Suprapubic skin (tissue), 4 donors: Measurements from ENCODE around the gene C12orf50. TPM values are rescaled to one million over a fixed set of nuclear protein-coding genes. Genes with fewer than 3 reads are reported as not detected.

ENCODE experiments used
- DNase-seq, 2 donors: peaks; one replicate each; pipeline ENCODE4 v3.0.0-alpha.2; 2019; ENCODE audit warnings: low spot score in 2 of 2
- H3K27ac ChIP-seq: fragments of 200-600 bp; sonication (generic); one replicate; pipeline ENCODE4 v1.5.1; 2019
- H3K27me3 ChIP-seq: fragments of 200-600 bp; sonication (generic); one replicate; pipeline ENCODE4 v1.5.1; 2019
- H3K36me3 ChIP-seq: fragments of 200-600 bp; sonication (generic); one replicate; pipeline ENCODE4 v1.5.1; 2019
- H3K4me1 ChIP-seq: fragments of 200-600 bp; sonication (generic); one replicate; pipeline ENCODE4 v1.5.1; 2019
- H3K4me3 ChIP-seq: fragments of 200-600 bp; sonication (generic); one replicate; pipeline ENCODE4 v1.5.1; 2019; ENCODE audit warnings: mild to moderate bottlenecking
- H3K9me3 ChIP-seq: fragments of 200-600 bp; sonication (generic); one replicate; pipeline ENCODE4 v1.5.1; 2019
- CTCF ChIP-seq, 2 donors: fragments of 200-600 bp in 1 of 2; fragments of 450-650 bp in 1 of 2; sonication (generic) in 1 of 2; IDR thresholded peaks; one replicate each; pipeline ENCODE4 v1.5.1; 2016 to 2019; ENCODE audit warnings: antibody characterized with exemption in 2 of 2, mild to moderate bottlenecking in 1 of 2, moderate library complexity in 1 of 2
- EP300 ChIP-seq: sonication (generic); formaldehyde crosslinking; IDR thresholded peaks from one replicate; pipeline ENCODE4 v1.6.1; 2017; ENCODE audit warnings: antibody characterized with exemption
- POLR2A ChIP-seq, 2 donors: fragments of 450-650 bp; IDR thresholded peaks; one replicate each; pipeline ENCODE4 v1.6.1; 2017; ENCODE audit warnings: antibody characterized with exemption in 2 of 2, mild to moderate bottlenecking in 2 of 2, moderate library complexity in 2 of 2
- POLR2AphosphoS5 ChIP-seq, 3 donors: sonication (generic); formaldehyde crosslinking; IDR thresholded peaks; one replicate each; pipeline ENCODE4 v1.6.1; 2017; ENCODE audit warnings: antibody characterized with exemption in 3 of 3
- WGBS: methylation state at CpG from one replicate; pipeline ENCODE4 v1.1.5; 2018; 5-methylcytosine and 5-hydroxymethylcytosine counted together
- total RNA-seq, 4 donors: library from RNA; depleted of rRNA; stranded (reverse); fragments of >200 nt; gene quantifications; one replicate each; pipeline ENCODE4 v1.1.0, GENCODE V29; 2016

Gene C12orf50
- total RNA-seq, 4 donors from 2014 or later: not detected

- Histone ChIP-seq H3K4me1 (no peaks in the 10 kb centered on the region), H3K4me3 (no peak overlapping the region), H3K36me3 (peaks cover 25% of the 10 kb centered on the region), H3K27me3 (no peaks in the 10 kb centered on the region), H3K27ac (no peak overlapping the region), H3K9me3 (no peaks in the 10 kb centered on the region)
- no peak for DNase-seq
- no peak for TF ChIP-seq POLR2AphosphoS5 (IDR thresholded peaks at IDR 0.05)
- no peak for TF ChIP-seq EP300
- no peak for TF ChIP-seq POLR2A (IDR thresholded peaks at IDR 0.05)
- no peak for TF ChIP-seq CTCF (IDR thresholded peaks at IDR 0.05)
- WGBS: 92% methylated on average over 4 of the region's 4 CpGs
These were observed 29.0 kb upstream of the C12orf50 start for GRCh38 chr12:88057994-88058718.

DNA sequence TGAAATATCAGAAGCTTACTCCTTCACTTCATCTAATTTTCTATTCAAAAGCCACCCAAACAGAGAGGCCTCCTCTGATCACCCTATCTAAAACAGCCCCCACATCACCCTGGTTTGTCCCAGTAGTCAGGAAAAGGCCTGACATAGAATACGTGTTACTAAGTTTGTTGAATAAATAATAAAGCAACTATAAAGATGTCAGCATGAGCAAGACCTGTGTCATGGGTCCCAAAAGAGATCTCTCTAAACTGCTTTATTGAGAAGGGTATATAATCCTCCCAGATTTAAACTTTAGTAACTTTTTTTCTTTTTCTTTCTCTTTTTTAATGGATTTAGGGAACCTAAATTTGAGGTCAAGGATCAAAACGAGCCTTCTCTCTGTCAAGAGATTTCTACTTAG lies 27.4 kb upstream of the C12orf50 start:
- no peaks in the 10 kb centered on the region for H3K9me3 ChIP-seq
- H3K4me3 ChIP-seq: no peak overlapping the region
- 80% methylated on average over 2 of the region's 2 CpGs for WGBS
- no peak for DNase-seq
- no peak overlapping the region for H3K27ac ChIP-seq
- no peaks in the 10 kb centered on the region for H3K4me1 ChIP-seq
- no peak for TF ChIP-seq EP300
- TF ChIP-seq CTCF (IDR thresholded peaks at IDR 0.05): no peak
- no peak for TF ChIP-seq POLR2AphosphoS5 (IDR thresholded peaks at IDR 0.05)
- TF ChIP-seq POLR2A (IDR thresholded peaks at IDR 0.05): no peak
- H3K27me3 ChIP-seq: no peaks in the 10 kb centered on the region
- peaks cover 29% of the 10 kb centered on the region for H3K36me3 ChIP-seq

GRCh38 chr12:88052686-88053085 lies 23.5 kb upstream of the C12orf50 start:
- Histone ChIP-seq H3K9me3 (no peaks in the 10 kb centered on the region), H3K36me3 (peaks cover 44% of the 10 kb centered on the region), H3K27me3 (no peaks in the 10 kb centered on the region), H3K27ac (no peak overlapping the region), H3K4me1 (no peaks in the 10 kb centered on the region), H3K4me3 (no peak overlapping the region)
- WGBS: 81% methylated on average over 1 of the region's 1 CpG
- no peak for DNase-seq
- TF ChIP-seq CTCF (IDR thresholded peaks at IDR 0.05) (peak in 1 of 2 donors; percentile 23), EP300 (no peak)

DNA sequence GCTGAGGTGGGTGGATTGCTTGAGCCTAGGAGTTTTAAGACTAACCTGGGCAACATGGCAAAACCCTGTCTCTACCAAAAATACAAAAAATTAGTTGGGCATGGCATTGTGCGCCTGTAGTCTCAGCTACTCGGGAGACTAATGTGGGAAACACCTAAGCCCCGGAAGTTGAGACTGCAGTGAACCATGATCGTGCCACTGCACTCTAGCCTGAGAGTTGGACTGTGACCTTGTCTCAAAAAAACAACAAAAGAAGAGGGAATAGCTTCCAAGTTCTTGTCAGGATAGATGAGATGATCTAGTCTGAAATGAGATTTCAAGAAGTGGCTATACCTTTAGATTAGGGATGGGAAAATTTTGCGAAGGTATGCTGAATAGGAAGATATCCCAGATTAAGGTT lies 14.8 kb upstream of the C12orf50 start:
- peaks cover 49% of the 10 kb centered on the region for H3K36me3 ChIP-seq

GRCh38 chr12:88037770-88038169 lies 8.6 kb upstream of the C12orf50 start:
- DNase-seq: no peak
- 91% methylated on average over 1 of the region's 1 CpG for WGBS
- H3K4me1 ChIP-seq: peaks cover 29% of the 10 kb centered on the region
- no peaks in the 10 kb centered on the region for H3K36me3 ChIP-seq
- H3K27me3 ChIP-seq: no peaks in the 10 kb centered on the region
- H3K9me3 ChIP-seq: no peaks in the 10 kb centered on the region
- TF ChIP-seq POLR2AphosphoS5 (IDR thresholded peaks at IDR 0.05) (no peak), CTCF (IDR thresholded peaks at IDR 0.05) (no peak), EP300 (no peak), POLR2A (IDR thresholded peaks at IDR 0.05) (no peak)
- no peak overlapping the region for H3K4me3 ChIP-seq
- no peak overlapping the region for H3K27ac ChIP-seq

More for the DNA sequence above, 14.8 kb upstream of the C12orf50 start:
- no peak for DNase-seq
- TF ChIP-seq CTCF (IDR thresholded peaks at IDR 0.05) (no peak), POLR2AphosphoS5 (IDR thresholded peaks at IDR 0.05) (no peak), POLR2A (IDR thresholded peaks at IDR 0.05) (no peak), EP300 (no peak)
- no peaks in the 10 kb centered on the region for H3K27me3 ChIP-seq
- no peak overlapping the region for H3K4me3 ChIP-seq
- WGBS: 92% methylated on average over 5 of the region's 5 CpGs
- no peak overlapping the region for H3K27ac ChIP-seq
- no peaks in the 10 kb centered on the region for H3K9me3 ChIP-seq
- H3K4me1 ChIP-seq: no peaks in the 10 kb centered on the region
